Testis (tissue), 2 donors: ENCODE measurements around the gene RPL22.

ENCODE experiments used
- POLR2A ChIP-seq: fragments of 450-650 bp; IDR thresholded peaks from one replicate; pipeline ENCODE4 v1.6.1; 2017; ENCODE audit warnings: antibody characterized with exemption, mild to moderate bottlenecking, moderate library complexity
- TF ChIP-seq, protein P1 (sequence below), 3 experiments: fragments of 450-650 bp in 2 of 3; fragments of 200-600 bp in 1 of 3; sonication (generic) in 1 of 3; IDR thresholded peaks; one replicate each; pipeline ENCODE4 v1.5.1; 2016 to 2019; ENCODE audit warnings: antibody characterized with exemption in 3 of 3, mild to moderate bottlenecking in 2 of 3, moderate library complexity in 1 of 3

DNA sequence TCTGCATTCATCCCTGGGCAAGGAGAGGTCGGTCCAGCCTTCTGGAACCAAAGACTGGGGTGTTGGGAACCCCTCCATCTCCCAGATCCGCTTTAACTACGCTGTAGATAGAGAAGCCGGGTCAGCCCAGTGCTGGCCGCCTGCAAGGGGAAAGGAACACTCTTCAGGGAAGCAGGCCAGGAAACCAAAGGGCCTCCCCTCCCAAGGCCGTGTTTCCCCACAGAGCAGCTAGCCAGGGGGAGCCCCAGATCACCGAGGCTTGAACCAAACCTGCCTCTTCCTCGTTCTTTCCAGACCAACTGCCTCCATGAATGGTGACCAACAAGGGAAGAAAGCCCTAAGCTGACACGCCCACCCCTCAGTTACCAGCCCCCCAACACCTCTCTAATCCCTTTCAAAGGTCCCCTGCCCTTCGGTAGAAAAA lies 18.0 kb downstream of the RPL22 start:
- TF ChIP-seq, protein P1, sequence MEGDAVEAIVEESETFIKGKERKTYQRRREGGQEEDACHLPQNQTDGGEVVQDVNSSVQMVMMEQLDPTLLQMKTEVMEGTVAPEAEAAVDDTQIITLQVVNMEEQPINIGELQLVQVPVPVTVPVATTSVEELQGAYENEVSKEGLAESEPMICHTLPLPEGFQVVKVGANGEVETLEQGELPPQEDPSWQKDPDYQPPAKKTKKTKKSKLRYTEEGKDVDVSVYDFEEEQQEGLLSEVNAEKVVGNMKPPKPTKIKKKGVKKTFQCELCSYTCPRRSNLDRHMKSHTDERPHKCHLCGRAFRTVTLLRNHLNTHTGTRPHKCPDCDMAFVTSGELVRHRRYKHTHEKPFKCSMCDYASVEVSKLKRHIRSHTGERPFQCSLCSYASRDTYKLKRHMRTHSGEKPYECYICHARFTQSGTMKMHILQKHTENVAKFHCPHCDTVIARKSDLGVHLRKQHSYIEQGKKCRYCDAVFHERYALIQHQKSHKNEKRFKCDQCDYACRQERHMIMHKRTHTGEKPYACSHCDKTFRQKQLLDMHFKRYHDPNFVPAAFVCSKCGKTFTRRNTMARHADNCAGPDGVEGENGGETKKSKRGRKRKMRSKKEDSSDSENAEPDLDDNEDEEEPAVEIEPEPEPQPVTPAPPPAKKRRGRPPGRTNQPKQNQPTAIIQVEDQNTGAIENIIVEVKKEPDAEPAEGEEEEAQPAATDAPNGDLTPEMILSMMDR (IDR thresholded peaks at IDR 0.05): no peak
- no peak for TF ChIP-seq POLR2A
